Neural cell (in vitro differentiated cells): Measurements from ENCODE around the gene OR52H1. TPM values are rescaled to one million over a fixed set of nuclear protein-coding genes. Genes with fewer than 3 reads are reported as not detected.

Experiments
- polyA plus RNA-seq: library from polyadenylated mRNA; depleted of rRNA; stranded (reverse); fragments of >200 nt; gene quantifications from 2 replicates; pipeline ENCODE4 v1.2.3, GENCODE V29; 2014

The OR52H1 gene
- polyA plus RNA-seq, 1 donor from 2014 or later: not detected

Other genes starting within 250 kb of the OR52H1 start
- not detected in 2 replicates for gene OR51B4, start 246.6 kb downstream of the OR52H1 start, polyA plus RNA-seq
- not detected in 2 replicates for gene OR51B2, start 224.2 kb downstream of the OR52H1 start, polyA plus RNA-seq
- not detected in 2 replicates for gene OR51B5, start 205.0 kb downstream of the OR52H1 start, polyA plus RNA-seq
- gene OR51B6, start 197.0 kb downstream of the OR52H1 start, polyA plus RNA-seq: not detected in 2 replicates
- gene OR51M1, start 164.7 kb downstream of the OR52H1 start, polyA plus RNA-seq: not detected in 2 replicates
- not detected in 2 replicates for gene OR51Q1, start 126.4 kb downstream of the OR52H1 start, polyA plus RNA-seq
- not detected in 2 replicates for gene OR51I1, start 107.0 kb downstream of the OR52H1 start, polyA plus RNA-seq
- gene OR51I2, start 99.2 kb downstream of the OR52H1 start, polyA plus RNA-seq: not detected in 2 replicates
- not detected in 2 replicates for gene OR52D1, start 59.9 kb downstream of the OR52H1 start, polyA plus RNA-seq
- not detected in 2 replicates for gene UBQLN3, start 38.6 kb downstream of the OR52H1 start, polyA plus RNA-seq
- gene UBQLNL, start 31.8 kb downstream of the OR52H1 start, polyA plus RNA-seq: not detected in 2 replicates
- not detected in 2 replicates for gene OR52B6, start 32.3 kb upstream of the OR52H1 start, polyA plus RNA-seq
- not detected in 2 replicates for gene TRIM6, start 48.1 kb upstream of the OR52H1 start, polyA plus RNA-seq
- gene TRIM34, start 76.5 kb upstream of the OR52H1 start, polyA plus RNA-seq: not detected in 2 replicates
- 0.58 and 2.0 TPM in 2 replicates for gene TRIM5, start 136.5 kb upstream of the OR52H1 start, polyA plus RNA-seq
- 4.3 and 10.2 TPM in 2 replicates for gene TRIM22, start 141.2 kb upstream of the OR52H1 start, polyA plus RNA-seq
- not detected in 2 replicates for gene OR56B1, start 187.9 kb upstream of the OR52H1 start, polyA plus RNA-seq
- not detected in 2 replicates for gene OR52N4, start 205.7 kb upstream of the OR52H1 start, polyA plus RNA-seq
- not detected in 2 replicates for gene OR52N5, start 234.8 kb upstream of the OR52H1 start, polyA plus RNA-seq
- not detected in 2 replicates for gene OR52N1, start 242.7 kb upstream of the OR52H1 start, polyA plus RNA-seq